T-helper 2 cell treated with Interferon-gamma antibody and Interleukin-4, amounts not matched to agents 5 μg/mL and 100 μg/mL, for 36 hours (primary cell): ENCODE measurements around the gene GARNL3.
A peak's percentile ranks its signal among the peaks of the same experiment; 100 is the strongest.

Experiments
- DNase-seq: peaks from one replicate; pipeline ENCODE4 v3.0.0; 2021; ENCODE audit warnings: low spot score
- H3K27ac Mint-ChIP-seq: one replicate; pipeline ENCODE4 v1.8.0; 2021; ENCODE audit warnings: mild to moderate bottlenecking, mixed read lengths
- H3K27me3 Mint-ChIP-seq: one replicate; pipeline ENCODE4 v1.8.0; 2021; ENCODE audit warnings: low read depth, mixed read lengths
- H3K36me3 Mint-ChIP-seq: one replicate; pipeline ENCODE4 v1.8.0; 2021; ENCODE audit warnings: low read depth, mixed read lengths
- H3K4me1 Mint-ChIP-seq: one replicate; pipeline ENCODE4 v1.8.0; 2021; ENCODE audit warnings: low read depth, mixed read lengths
- H3K4me3 Mint-ChIP-seq: one replicate; pipeline ENCODE4 v1.8.0; 2022; ENCODE audit warnings: mild to moderate bottlenecking, moderate library complexity, mixed read lengths
- H3K9me3 Mint-ChIP-seq: one replicate; pipeline ENCODE4 v1.8.0; 2021; ENCODE audit warnings: mixed read lengths

GARNL3 gene

DNA sequence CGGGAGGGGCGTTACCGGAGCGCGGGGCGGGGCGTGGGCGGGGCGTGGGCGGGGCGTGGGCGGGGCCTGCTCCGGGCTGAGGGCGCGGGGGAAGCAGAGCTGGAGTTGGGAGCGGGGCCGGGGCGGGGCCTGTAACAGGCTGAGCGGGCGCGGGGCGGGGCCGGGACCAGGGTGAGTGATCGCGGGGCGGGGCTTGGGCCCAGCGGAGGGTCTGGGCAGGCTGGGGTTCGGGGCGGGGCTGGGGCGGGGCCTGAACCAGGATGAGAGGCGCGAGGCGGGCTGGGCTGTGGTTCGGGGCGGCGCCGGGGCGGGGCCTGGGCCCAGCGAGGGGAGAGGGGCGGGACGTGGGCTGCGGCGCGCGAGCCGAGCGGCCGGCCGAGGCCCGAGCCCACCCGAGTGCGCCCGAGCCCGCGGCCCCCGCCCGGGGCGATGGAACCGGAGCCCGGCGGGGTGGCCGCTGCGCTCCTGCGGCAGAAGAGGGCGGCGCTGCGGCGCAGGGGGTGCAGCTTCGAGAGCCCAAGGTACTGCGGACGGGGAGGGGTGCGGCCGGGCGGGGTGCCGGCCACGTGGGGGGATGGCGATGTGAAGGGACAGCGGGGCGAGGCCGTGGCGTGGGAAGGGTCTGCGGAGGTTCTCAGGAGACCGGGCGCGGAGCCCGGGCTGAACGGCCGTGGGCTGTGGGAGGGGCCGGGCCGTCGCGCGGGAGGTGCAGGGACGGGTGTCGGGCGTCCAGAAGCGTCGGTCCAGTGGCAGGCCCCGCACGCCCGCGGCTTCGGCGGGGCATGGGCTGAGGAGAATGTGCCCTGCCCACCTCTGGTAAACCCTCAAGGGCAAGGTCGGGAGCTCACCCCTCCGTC lies 39.5 kb upstream of the GARNL3 start:
- DNase-seq, result peak; percentile 88
- Mint-ChIP-seq H3K36me3 (no peaks in the 10 kb centered on the region), H3K4me3 (peak overlapping the region; percentile 85), H3K4me1 (peaks cover 20% of the 10 kb centered on the region), H3K27me3 (peaks cover 40% of the 10 kb centered on the region), H3K9me3 (no peaks in the 10 kb centered on the region), H3K27ac (no peak overlapping the region)

DNA sequence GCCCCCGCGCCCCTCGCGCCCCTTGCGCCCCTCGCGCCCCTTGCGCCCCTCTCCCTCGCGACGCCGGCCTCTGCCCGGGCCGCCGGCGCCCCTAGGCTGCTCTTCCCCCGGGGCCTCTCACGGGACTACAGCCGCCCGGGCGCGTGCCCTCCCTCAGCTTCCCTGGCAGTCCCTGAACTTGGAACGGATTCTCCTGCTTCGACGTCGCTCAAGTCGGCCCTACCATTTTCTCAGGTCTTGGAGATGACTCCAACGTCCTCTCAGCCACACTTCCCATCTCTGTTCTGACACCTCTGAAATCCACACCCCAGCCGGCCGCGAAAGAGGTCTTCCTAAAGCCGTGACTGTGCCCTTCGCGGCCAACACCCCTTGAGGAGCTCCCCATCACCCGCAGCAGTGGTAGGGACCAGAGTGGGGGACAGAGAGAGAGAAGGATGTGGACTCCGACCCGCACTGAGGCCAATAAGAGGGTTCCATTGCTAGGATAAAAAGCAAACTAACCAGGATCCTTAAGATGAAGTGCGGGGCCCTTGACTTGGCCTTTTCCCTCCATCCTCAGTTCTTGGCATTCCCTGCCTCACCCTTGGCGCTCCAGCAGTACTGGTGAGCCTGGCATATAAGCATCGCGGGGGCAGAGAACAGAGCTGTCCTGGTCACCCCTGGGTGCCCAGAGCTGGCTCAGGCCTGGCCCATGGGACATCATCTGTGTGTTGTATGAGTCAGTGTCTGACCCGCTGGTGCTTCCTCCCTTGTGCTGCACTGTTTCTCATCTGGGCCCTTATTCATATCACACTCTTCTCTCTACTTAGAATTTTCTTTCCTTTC lies 38.6 kb upstream of the GARNL3 start:
- Mint-ChIP-seq H3K9me3 (no peaks in the 10 kb centered on the region), H3K4me3 (peak overlapping the region; percentile 78), H3K4me1 (peaks cover 20% of the 10 kb centered on the region), H3K27ac (peak overlapping the region; percentile 38), H3K36me3 (no peaks in the 10 kb centered on the region), H3K27me3 (peaks cover 42% of the 10 kb centered on the region)
- no peak for DNase-seq

DNA sequence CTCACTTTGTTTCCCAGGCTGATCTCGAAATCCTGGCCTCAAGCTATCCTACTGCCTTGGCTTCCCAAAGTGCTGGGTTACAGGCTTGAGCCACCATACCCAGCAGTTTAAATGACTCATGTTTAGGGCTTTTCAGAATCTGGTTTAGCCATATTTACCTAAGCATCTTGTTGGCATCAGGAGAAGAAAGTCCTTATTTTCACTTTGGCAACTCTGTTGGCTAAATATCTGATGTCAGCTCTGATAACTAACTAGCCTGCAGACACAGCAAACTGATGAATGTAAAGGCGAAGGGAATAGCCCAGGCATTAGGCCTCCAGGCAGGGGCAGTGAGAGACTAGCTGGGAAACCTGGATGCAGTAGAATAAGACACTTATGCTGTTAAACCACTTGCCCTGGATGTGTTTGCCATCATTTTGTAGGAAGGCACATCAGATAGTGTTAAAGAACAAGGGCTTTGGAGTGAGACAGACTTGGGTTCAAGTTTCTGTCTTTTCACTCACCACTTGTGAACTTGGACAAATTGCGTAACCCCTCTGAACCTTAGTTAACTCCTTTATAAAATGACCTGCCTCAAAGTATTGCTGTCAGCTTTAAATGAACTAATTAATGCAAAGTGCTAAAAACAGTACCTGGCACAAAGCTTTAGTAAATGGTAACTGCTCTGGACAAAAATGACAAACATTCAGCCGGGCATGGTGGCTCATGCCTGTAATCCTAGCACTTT lies 34.7 kb upstream of the GARNL3 start:
- H3K4me1 Mint-ChIP-seq, result peaks cover 6% of the 10 kb centered on the region
- no peaks in the 10 kb centered on the region for H3K9me3 Mint-ChIP-seq
- no peak overlapping the region for H3K27ac Mint-ChIP-seq
- H3K27me3 Mint-ChIP-seq, result peaks cover 34% of the 10 kb centered on the region
- H3K36me3 Mint-ChIP-seq, result no peaks in the 10 kb centered on the region
- no peak for DNase-seq
- H3K4me3 Mint-ChIP-seq, result no peak overlapping the region

DNA sequence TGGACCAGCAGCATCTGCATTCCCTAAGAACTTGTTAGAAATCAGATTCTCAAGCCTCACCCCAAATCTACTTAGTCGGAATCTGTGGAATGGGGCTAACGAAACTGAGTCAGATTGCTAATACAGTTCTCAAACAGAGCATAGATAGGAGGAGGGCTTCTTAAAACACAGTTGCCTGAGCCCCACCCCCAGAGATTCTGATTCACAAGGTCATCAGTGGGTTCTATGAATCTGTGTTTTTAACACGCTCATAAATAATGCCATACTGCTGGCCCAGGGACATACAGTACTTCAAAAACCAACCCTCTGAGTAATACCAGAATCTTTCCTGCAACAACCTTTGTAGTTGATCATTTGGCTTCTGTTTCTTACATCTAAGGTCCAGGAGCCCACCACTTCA lies 32.9 kb upstream of the GARNL3 start:
- Mint-ChIP-seq H3K4me1 (no peaks in the 10 kb centered on the region), H3K9me3 (no peaks in the 10 kb centered on the region), H3K4me3 (no peak overlapping the region), H3K27ac (no peak overlapping the region), H3K36me3 (no peaks in the 10 kb centered on the region), H3K27me3 (peaks cover 36% of the 10 kb centered on the region)
- DNase-seq, result no peak

DNA sequence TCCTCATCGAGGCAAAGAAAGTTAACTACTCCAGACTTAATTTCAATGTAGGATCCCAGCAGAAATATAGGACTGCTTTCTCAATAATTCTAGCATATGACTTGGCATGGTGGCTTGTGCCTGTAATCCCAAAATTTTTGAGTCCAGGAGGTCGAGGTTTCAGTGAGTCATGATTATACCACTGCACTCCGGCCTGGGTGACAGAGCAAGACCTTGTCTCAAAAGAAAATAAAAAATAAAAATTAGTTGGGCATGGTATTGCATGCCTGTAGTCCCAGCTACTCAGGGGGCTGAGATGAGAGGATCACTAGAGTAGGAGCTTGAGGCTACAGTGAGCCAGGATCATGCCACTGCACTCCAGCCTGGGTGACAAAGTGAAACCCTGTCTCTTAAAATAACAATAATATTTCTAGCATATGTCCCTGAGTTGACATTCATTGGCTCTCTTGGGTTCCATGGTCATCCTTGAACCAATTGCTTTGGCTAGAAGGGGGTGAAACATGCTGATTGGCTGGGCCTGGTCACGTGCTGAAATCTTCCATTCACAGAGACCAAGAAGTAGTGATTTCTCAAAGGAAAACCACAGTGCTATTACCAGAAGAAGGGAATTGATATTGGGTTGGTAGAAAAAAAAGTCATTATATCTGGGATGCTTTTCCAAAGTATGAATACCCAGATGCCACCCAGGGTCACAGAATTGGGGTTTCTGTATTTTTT lies 31.6 kb upstream of the GARNL3 start:
- H3K4me3 Mint-ChIP-seq, result no peak overlapping the region
- no peak overlapping the region for H3K27ac Mint-ChIP-seq
- H3K4me1 Mint-ChIP-seq, result no peaks in the 10 kb centered on the region
- peaks cover 36% of the 10 kb centered on the region for H3K27me3 Mint-ChIP-seq
- H3K9me3 Mint-ChIP-seq, result no peaks in the 10 kb centered on the region
- DNase-seq, result no peak
- no peaks in the 10 kb centered on the region for H3K36me3 Mint-ChIP-seq

DNA sequence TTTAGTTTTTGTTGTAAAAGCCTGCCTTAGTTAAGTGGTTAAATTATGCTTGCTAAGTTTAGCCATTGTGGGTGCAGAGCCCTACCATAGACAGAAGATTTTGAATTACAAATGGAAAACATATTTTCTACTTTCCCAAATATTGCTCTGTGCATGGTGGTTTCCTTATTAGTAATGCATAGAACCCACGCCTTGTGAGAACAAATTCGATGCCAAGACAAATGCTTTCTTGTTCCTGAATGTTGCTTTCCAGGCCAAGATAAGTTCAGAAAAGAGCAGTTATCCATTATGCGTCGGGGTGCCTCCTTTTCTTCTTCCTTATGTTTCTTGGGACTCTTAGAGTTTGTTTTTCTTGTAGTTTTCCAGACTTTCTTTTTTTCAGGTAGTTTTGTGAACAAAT lies 31.0 kb upstream of the GARNL3 start:
- peaks cover 36% of the 10 kb centered on the region for H3K27me3 Mint-ChIP-seq
- H3K27ac Mint-ChIP-seq, result no peak overlapping the region

DNA sequence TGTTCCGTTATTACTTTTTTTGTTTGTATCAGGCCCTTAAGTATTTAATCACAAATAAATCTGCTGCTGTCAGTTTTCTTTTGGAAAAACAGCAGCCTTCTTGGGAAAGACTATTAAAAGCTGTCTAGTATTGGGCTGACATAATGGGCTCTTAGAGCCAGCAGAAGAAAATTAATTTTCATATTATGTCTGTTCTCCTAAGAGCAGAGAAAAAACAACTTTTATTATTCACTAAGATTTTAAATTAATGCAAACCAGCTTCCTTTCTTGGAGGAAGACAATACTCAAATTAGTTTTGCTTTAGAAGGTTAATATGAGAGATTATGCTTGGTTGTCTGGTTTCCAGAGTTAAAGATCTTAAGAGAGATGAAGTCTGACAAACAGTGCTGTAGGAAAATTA lies 30.6 kb upstream of the GARNL3 start:
- Mint-ChIP-seq H3K4me3 (no peak overlapping the region), H3K36me3 (no peaks in the 10 kb centered on the region), H3K27ac (no peak overlapping the region), H3K9me3 (no peaks in the 10 kb centered on the region), H3K27me3 (peaks cover 36% of the 10 kb centered on the region), H3K4me1 (no peaks in the 10 kb centered on the region)
- no peak for DNase-seq

More for the DNA sequence above, 31.0 kb upstream of the GARNL3 start:
- Mint-ChIP-seq H3K4me3 (no peak overlapping the region), H3K36me3 (no peaks in the 10 kb centered on the region), H3K4me1 (no peaks in the 10 kb centered on the region), H3K9me3 (no peaks in the 10 kb centered on the region)
- no peak for DNase-seq

DNA sequence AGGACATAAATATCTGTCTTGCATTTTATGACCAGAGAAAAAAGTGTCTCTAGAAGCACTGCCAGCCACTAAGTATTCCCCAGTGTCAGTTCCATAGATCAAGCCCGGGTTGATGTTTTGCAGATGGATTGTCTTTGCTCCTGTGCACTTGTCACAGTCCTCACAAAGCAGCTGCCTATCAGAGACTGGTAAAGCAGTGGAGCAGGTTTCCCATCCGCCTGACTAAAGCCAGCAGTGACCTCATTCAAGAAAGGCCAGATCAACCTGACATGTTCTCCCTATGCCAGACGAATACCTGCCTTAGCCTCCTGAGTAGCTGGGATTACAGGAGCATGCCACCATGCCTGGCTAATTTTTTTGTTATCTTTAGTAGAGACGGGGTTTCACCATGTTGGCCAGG lies 26.8 kb upstream of the GARNL3 start:
- H3K9me3 Mint-ChIP-seq, result no peaks in the 10 kb centered on the region
- no peak overlapping the region for H3K4me3 Mint-ChIP-seq
- no peaks in the 10 kb centered on the region for H3K36me3 Mint-ChIP-seq
- no peak overlapping the region for H3K27ac Mint-ChIP-seq
- no peaks in the 10 kb centered on the region for H3K4me1 Mint-ChIP-seq
- H3K27me3 Mint-ChIP-seq, result peaks cover 28% of the 10 kb centered on the region
- no peak for DNase-seq

DNA sequence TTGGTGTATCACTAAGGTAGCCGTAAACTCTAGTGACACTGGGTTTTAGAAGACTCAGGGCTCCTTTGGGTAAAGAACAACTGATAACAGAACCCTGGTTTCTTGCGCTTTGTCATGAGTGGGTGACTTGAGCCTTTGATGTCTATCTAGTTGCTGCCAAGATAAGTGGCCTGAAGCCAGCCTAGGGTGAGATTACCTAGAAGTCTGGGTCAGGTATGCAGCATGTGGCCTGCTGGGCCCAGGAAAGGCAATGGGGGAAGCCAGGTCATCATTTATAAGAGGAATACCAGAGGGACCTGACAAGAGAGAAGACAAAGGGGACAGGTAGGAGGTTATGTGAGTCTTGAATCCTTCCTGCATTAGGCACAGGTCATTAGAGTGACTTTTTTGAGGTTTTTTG lies 23.2 kb upstream of the GARNL3 start:
- Mint-ChIP-seq H3K36me3 (no peaks in the 10 kb centered on the region), H3K9me3 (no peaks in the 10 kb centered on the region)

DNA sequence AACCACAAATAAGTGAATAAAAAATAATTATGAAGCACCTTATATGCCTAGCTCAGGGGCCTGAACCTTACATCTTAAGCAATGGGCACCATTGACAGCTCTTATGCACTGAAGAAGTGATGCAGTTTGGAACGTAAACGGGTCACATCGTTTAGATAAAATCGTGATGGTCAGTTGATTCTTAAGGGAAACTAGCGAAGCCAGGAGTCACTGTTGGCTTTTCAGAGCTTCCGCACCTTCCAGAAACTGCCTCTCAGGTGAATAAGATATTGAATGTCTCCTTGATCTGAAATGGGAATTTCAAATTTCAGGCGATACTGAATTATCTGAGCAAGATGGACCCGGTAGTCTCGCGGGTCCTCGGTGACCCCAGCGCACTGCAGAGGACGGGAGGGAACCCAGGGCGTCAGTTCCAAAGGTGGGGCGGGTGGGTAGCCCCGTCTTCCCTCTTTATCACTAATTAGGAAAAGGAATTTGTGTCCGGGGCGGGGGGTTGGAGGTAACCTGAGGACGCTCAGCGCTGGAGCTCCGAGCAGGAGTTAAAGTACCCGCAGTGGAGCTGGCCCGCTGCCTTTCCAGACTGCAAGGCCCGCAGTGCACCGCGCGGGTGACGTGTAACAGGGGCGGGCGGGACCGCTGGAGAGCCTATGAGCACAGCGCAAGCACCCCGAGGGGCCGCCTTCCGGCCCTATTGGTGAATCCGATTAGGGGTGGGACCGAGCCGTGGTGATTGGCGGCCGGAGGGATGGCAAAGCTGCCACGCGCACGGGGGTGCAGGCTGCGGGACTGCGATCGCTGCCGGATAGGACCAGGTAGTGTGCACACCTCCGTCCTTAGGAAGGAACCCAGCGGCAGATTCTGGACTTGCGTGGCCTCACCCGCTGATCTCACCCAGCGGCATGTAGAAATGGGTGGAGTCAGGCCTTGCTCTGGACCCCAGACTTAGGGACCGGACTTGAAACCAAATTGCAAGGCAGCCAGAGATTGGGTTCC lies 19.7 kb upstream of the GARNL3 start:
- peak overlapping the region; percentile 86 for H3K4me3 Mint-ChIP-seq
- peaks cover 5% of the 10 kb centered on the region for H3K4me1 Mint-ChIP-seq
- H3K27ac Mint-ChIP-seq, result peak overlapping the region; percentile 48
- H3K27me3 Mint-ChIP-seq, result peaks cover 7% of the 10 kb centered on the region
- DNase-seq, result peak; percentile 94
- no peaks in the 10 kb centered on the region for H3K9me3 Mint-ChIP-seq
- H3K36me3 Mint-ChIP-seq, result no peaks in the 10 kb centered on the region

More for the DNA sequence above, 23.2 kb upstream of the GARNL3 start:
- H3K27me3 Mint-ChIP-seq, result peaks cover 16% of the 10 kb centered on the region
- H3K4me3 Mint-ChIP-seq, result no peak overlapping the region
- no peak for DNase-seq
- H3K27ac Mint-ChIP-seq, result no peak overlapping the region
- H3K4me1 Mint-ChIP-seq, result peaks cover 5% of the 10 kb centered on the region

DNA sequence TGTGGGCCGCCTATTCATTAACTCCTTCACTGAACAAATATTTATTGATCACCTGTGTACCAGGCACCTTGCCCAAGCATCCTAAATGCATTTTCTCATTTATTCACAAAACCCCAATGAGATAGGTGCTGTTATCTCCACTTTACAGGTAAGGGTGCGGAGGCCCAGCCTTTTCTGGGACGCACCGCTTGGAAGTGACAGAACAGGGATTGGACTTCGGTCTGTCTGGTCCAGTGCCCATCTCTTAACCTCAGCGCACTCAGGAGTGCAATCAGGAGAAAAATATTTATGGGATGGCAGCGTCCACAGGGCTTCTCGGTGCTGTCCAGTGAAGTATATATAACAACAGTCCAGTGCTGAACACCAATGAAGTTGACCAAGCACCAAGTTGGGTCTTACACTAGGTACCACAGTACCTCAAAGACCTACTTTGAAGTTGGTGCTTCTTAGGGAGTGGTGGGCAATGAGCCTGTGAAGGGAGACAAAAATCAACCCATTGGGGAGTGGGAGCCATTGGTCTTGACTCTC lies 18.9 kb upstream of the GARNL3 start:
- Mint-ChIP-seq H3K27me3 (peaks cover 14% of the 10 kb centered on the region), H3K36me3 (no peaks in the 10 kb centered on the region), H3K27ac (no peak overlapping the region), H3K4me3 (peak overlapping the region; percentile 86), H3K9me3 (no peaks in the 10 kb centered on the region), H3K4me1 (peaks cover 5% of the 10 kb centered on the region)
- no peak for DNase-seq

DNA sequence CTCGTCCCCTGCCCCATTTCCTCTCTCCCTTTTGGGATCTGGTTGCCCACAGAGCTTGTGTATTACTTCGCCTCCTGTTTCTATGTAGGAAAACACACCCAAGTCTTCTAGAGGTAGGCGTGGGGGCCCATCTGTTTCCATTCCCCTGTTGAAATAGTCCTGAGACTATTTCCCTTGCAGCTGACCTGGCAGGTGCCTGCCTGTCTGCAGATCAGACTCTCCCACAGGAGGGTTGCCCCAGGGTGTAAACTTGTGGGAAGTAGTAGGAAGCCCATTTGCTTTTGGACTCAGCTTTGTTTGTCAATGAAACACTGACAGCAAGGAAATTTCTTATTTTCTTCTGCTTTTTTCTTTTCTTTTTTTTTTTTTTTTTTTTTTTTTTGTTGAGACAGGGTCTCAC lies 16.3 kb upstream of the GARNL3 start:
- peaks cover 26% of the 10 kb centered on the region for H3K27me3 Mint-ChIP-seq
- DNase-seq, result no peak

More for the DNA sequence above, 16.3 kb upstream of the GARNL3 start:
- Mint-ChIP-seq H3K4me3 (no peak overlapping the region), H3K4me1 (peaks cover 5% of the 10 kb centered on the region), H3K36me3 (no peaks in the 10 kb centered on the region), H3K9me3 (no peaks in the 10 kb centered on the region), H3K27ac (no peak overlapping the region)
